Thyroid gland (tissue), 4 donors: ENCODE results near the gene RINT1. TPM values are rescaled to one million over a fixed set of nuclear protein-coding genes. Genes with fewer than 3 reads are reported as not detected.
"Not testable (repeated sequence)": the region's sequence is repeated elsewhere in the genome, so short reads cannot be mapped to it uniquely, and the experiment has no call there.

Source experiments
- DNase-seq, 2 donors: peaks; one replicate each; pipeline ENCODE4 v3.0.0-alpha.2; 2019
- H3K27ac ChIP-seq, 3 donors: fragments of 200-600 bp; sonication (generic); 1 replicate in 2 of 3; 2 replicates in 1 of 3; pipeline ENCODE4 v1.5.1; 2016 to 2019; ENCODE audit warnings: mild to moderate bottlenecking in 1 of 3, moderate library complexity in 1 of 3
- H3K27me3 ChIP-seq: fragments of 200-600 bp; sonication (generic); one replicate; pipeline ENCODE4 v1.5.1; 2019
- H3K36me3 ChIP-seq, 2 donors: fragments of 200-600 bp; sonication (generic); one replicate each; pipeline ENCODE4 v1.5.1; 2016 to 2019
- H3K4me1 ChIP-seq, 2 donors: fragments of 200-600 bp; sonication (generic); one replicate each; pipeline ENCODE4 v1.5.1; 2017 to 2019
- H3K4me3 ChIP-seq, 3 donors: fragments of 200-600 bp; sonication (generic); replicated peaks in 1 of 3; 1 replicate in 2 of 3; 2 replicates in 1 of 3; pipeline ENCODE4 v1.5.1; 2016; ENCODE audit warnings: mild to moderate bottlenecking in 1 of 3
- H3K9me3 ChIP-seq: fragments of 200-600 bp; sonication (generic); one replicate; pipeline ENCODE4 v1.5.1; 2017
- CTCF ChIP-seq, 6 experiments: fragments of 200-600 bp in 3 of 6; fragments of 450-650 bp in 3 of 6; sonication (generic) in 3 of 6; IDR thresholded peaks; one replicate each; pipeline ENCODE4 v1.5.1; 2016 to 2019; ENCODE audit warnings: antibody characterized with exemption in 6 of 6, mild to moderate bottlenecking in 2 of 6, inconsistent platforms in 1 of 6, moderate library complexity in 1 of 6
- POLR2A ChIP-seq, 2 donors: fragments of 450-650 bp; IDR thresholded peaks; one replicate each; pipeline ENCODE4 v1.6.1; 2017; ENCODE audit warnings: antibody characterized with exemption in 2 of 2, mild to moderate bottlenecking in 2 of 2, moderate library complexity in 1 of 2
- WGBS, 2 donors: methylation state at CpG; one replicate each; pipeline ENCODE4 v1.1.5; 2017; 5-methylcytosine and 5-hydroxymethylcytosine counted together
- intact Hi-C: fragments of 100-400 bp; cut with DNase I; formaldehyde crosslinking; loops from one replicate; pipeline ENCODE4 v1.15.1; 2023
- total RNA-seq, 4 donors: library from RNA; depleted of rRNA; stranded (reverse); fragments of >200 nt; gene quantifications; one replicate each; pipeline ENCODE4 v1.2.3, GENCODE V29; 2016

Gene RINT1
- total RNA-seq, 4 donors from 2014 or later, result 15.5 to 22.3 (median 21.7) TPM

- intact Hi-C loops, result no loop called here
- Histone ChIP-seq H3K36me3 (no peaks in the 10 kb centered on the region), H3K9me3 (no peaks in the 10 kb centered on the region), H3K27ac (no peak overlapping the region), H3K4me1 (no peaks in the 10 kb centered on the region), H3K27me3 (no peaks in the 10 kb centered on the region), H3K4me3 (no peak overlapping the region)
- TF ChIP-seq CTCF (IDR thresholded peaks at IDR 0.05) (no peak), POLR2A (IDR thresholded peaks at IDR 0.05) (no peak)
- WGBS, 2 donors, result 80 to 82% methylated on average over 4 of the region's 4 CpGs
- DNase-seq, result no peak
Observed at GRCh38 chr7:105512926-105513526, 19.0 kb upstream of the RINT1 start.

- not testable (repeated sequence) for H3K4me3 ChIP-seq
Observed at GRCh38 chr7:105515610-105516009, 16.4 kb upstream of the RINT1 start.

GRCh38 chr7:105519353-105519752 lies 12.6 kb upstream of the RINT1 start:
- Histone ChIP-seq H3K9me3 (no peaks in the 10 kb centered on the region), H3K36me3 (no peaks in the 10 kb centered on the region), H3K4me1 (peaks cover 10 to 11% of the 10 kb centered on the region in 2 donors), H3K27me3 (no peaks in the 10 kb centered on the region), H3K4me3 (no peak overlapping the region), H3K27ac (no peak overlapping the region)
- intact Hi-C loops, result no loop called here
- TF ChIP-seq POLR2A (IDR thresholded peaks at IDR 0.05), result no peak
- DNase-seq, result no peak
- WGBS, 2 donors, result 95 to 98% methylated on average over 6 of the region's 6 CpGs

More at GRCh38 chr7:105515610-105516009, 16.4 kb upstream of the RINT1 start:
- H3K36me3 ChIP-seq, intact Hi-C loops, DNase-seq, H3K9me3 ChIP-seq, H3K27ac ChIP-seq, H3K4me1 ChIP-seq, H3K27me3 ChIP-seq: not testable (repeated sequence)
- 94 to 96% methylated on average over 7 of the region's 7 CpGs for WGBS, 2 donors

- Histone ChIP-seq H3K27ac (peak overlapping the region in 1 of 3 donors; percentile 28), H3K4me1 (peaks cover 10 to 11% of the 10 kb centered on the region in 2 donors)
- intact Hi-C loops, H3K4me3 ChIP-seq, H3K36me3 ChIP-seq, H3K27me3 ChIP-seq, DNase-seq, H3K9me3 ChIP-seq: not testable (repeated sequence)
- WGBS, 2 donors, result 94 to 96% methylated on average over 7 of the region's 7 CpGs
Observed at GRCh38 chr7:105520620-105521019, 11.4 kb upstream of the RINT1 start.

- peak; percentile 81 to 83 for DNase-seq
- Histone ChIP-seq H3K4me1 (peaks cover 10 to 11% of the 10 kb centered on the region in 2 donors), H3K9me3 (no peaks in the 10 kb centered on the region), H3K4me3 (peak overlapping the region; percentile 24 to 61 (median 40)), H3K27me3 (no peaks in the 10 kb centered on the region), H3K36me3 (no peaks in the 10 kb centered on the region), H3K27ac (peak overlapping the region; percentile 28 to 79 (median 36))
- 12 to 13% methylated on average over 10 to 25 of the region's 25 CpGs for WGBS, 2 donors
- intact Hi-C loops, result no loop called here
- TF ChIP-seq CTCF (IDR thresholded peaks at IDR 0.05) (no peak), POLR2A (IDR thresholded peaks at IDR 0.05) (peak; percentile 6 to 36)
Observed at GRCh38 chr7:105521027-105521716, 10.8 kb upstream of the RINT1 start.

GRCh38 chr7:105521717-105522463 lies 10.1 kb upstream of the RINT1 start, which contains the start of gene PUS7:
Gene PUS7 (minus strand): TSS chr7:105522271. CDS start chr7:105508512, 13,759 bp downstream.
- H3K27me3 ChIP-seq, result no peaks in the 10 kb centered on the region
- H3K27ac ChIP-seq, result peak within 1 kb of the TSS; percentile 63 to 79 (median 78)
- peak within 1 kb of the TSS; percentile 24 to 61 (median 40) for H3K4me3 ChIP-seq
- TF ChIP-seq POLR2A (IDR thresholded peaks at IDR 0.05), result peak in 1 of 2 donors; percentile 82
- TF ChIP-seq CTCF (IDR thresholded peaks at IDR 0.05), result peak in 2 of 6 experiments; percentile 6 to 11
- peak; percentile 89 for DNase-seq
- no peaks in the 10 kb centered on the region for H3K36me3 ChIP-seq
- WGBS, 2 donors, result 0 to 1% methylated on average over 4 to 21 of the region's 96 CpGs
- intact Hi-C loops, result no loop called here
- no peaks in the 10 kb centered on the region for H3K9me3 ChIP-seq
- H3K4me1 ChIP-seq, result peaks cover 10 to 11% of the 10 kb centered on the region in 2 donors

GRCh38 chr7:105524423-105524822 lies 7.6 kb upstream of the RINT1 start:
- H3K27me3 ChIP-seq, H3K4me3 ChIP-seq, DNase-seq, intact Hi-C loops, H3K9me3 ChIP-seq, H3K27ac ChIP-seq, H3K36me3 ChIP-seq: not testable (repeated sequence)
- H3K4me1 ChIP-seq, result peaks cover 10 to 11% of the 10 kb centered on the region in 2 donors
- 93 to 98% methylated on average over 11 of the region's 11 CpGs for WGBS, 2 donors
